IMR-90 (cell line): ENCODE results near the gene SHROOM3. TPM values are rescaled to one million over a fixed set of nuclear protein-coding genes. Genes with fewer than 3 reads are reported as not detected.

Experiments used
- ATAC-seq: fragments of 200-7000 bp; cut with Tn5 transposase; 2 replicates; pipeline ENCODE4 v1.9.1; 2020; ENCODE audit warnings: low read depth, mild to moderate bottlenecking, moderate library complexity
- BruUV-seq: library from RNA; stranded (reverse); fragments of 400-500 nt; replicated peaks from 2 replicates; lab custom pipeline; 2021; lab: Mats Ljungman, UMichigan
- CTCF ChIA-PET: fragments of 300-600 bp; formaldehyde crosslinking; extraction: SDS; loops from one replicate; lab custom pipeline; 2021; ENCODE audit warnings: antibody characterized with exemption; lab: Yijun Ruan, JAX
- POLR2A ChIA-PET: fragments of 300-600 bp; sonication (Branson Sonifier 250); formaldehyde crosslinking; loops from one replicate; lab custom pipeline; 2022; ENCODE audit warnings: antibody characterized with exemption; ENCODE audit not compliant: unreplicated experiment; lab: Charles Lee
- DNase-seq: peaks from one replicate; pipeline ENCODE4 v3.0.0; 2013
- H2AFZ ChIP-seq: replicated peaks from 2 replicates; pipeline ENCODE3; 2013; ENCODE audit warnings: low read length, mild to moderate bottlenecking; ENCODE audit not compliant: poor library complexity
- H2AK5ac ChIP-seq: 2 replicates; pipeline ENCODE4 v1.6.1; 2013; ENCODE audit warnings: low read depth, low read length, inconsistent platforms
- H2AK9ac ChIP-seq: replicated peaks from 2 replicates; pipeline ENCODE3; 2013; ENCODE audit warnings: mild to moderate bottlenecking, low read depth, low read length, moderate library complexity; ENCODE audit not compliant: poor library complexity
- H2BK120ac ChIP-seq: 2 replicates; pipeline ENCODE4 v1.6.1; 2013; ENCODE audit warnings: low read depth, low read length, inconsistent platforms
- H2BK15ac ChIP-seq: 3 replicates; pipeline ENCODE4 v1.6.1; 2013; ENCODE audit warnings: low read depth, low read length, inconsistent platforms
- H2BK20ac ChIP-seq: 2 replicates; pipeline ENCODE4 v1.6.1; 2013; ENCODE audit warnings: low read depth, mild to moderate bottlenecking, inconsistent platforms, low read length, moderate library complexity
- H2BK5ac ChIP-seq: 2 replicates; pipeline ENCODE4 v1.6.1; 2013; ENCODE audit warnings: mild to moderate bottlenecking, low read depth, low read length, inconsistent platforms; ENCODE audit not compliant: poor library complexity, severe bottlenecking
- H3K14ac ChIP-seq: replicated peaks from 2 replicates; pipeline ENCODE4 v1.6.1; 2013; ENCODE audit warnings: low read depth, low read length, inconsistent platforms
- H3K18ac ChIP-seq: 2 replicates; pipeline ENCODE4 v1.6.1; 2013; ENCODE audit warnings: low read depth, low read length, control low read depth
- H3K23ac ChIP-seq: 2 replicates; pipeline ENCODE4 v1.6.1; 2013; ENCODE audit warnings: low read depth, low read length, inconsistent platforms
- H3K27ac ChIP-seq: 2 replicates; pipeline ENCODE4 v1.5.1; 2013; ENCODE audit warnings: mild to moderate bottlenecking, control low read depth, low read length; ENCODE audit not compliant: insufficient read depth
- H3K27me3 ChIP-seq: 2 replicates; pipeline ENCODE4 v1.6.1; 2013; ENCODE audit warnings: low read length; ENCODE audit not compliant: control insufficient read depth, insufficient read depth
- H3K36me3 ChIP-seq: 2 replicates; pipeline ENCODE4 v1.6.1; 2013; ENCODE audit warnings: low read length, mixed read lengths; ENCODE audit not compliant: control insufficient read depth, insufficient read depth
- H3K4ac ChIP-seq: 2 replicates; pipeline ENCODE4 v1.6.1; 2013; ENCODE audit warnings: low read depth, low read length, inconsistent platforms
- H3K4me1 ChIP-seq: 2 replicates; pipeline ENCODE4 v1.6.1; 2013; ENCODE audit warnings: low read length, mixed read lengths; ENCODE audit not compliant: control insufficient read depth, insufficient read depth
- H3K4me2 ChIP-seq: 2 replicates; pipeline ENCODE4 v1.6.1; 2013; ENCODE audit warnings: low read depth, mild to moderate bottlenecking, control low read depth, low read length, moderate library complexity
- H3K4me3 ChIP-seq: 2 replicates; pipeline ENCODE4 v1.5.1; 2013; ENCODE audit warnings: low read depth, mild to moderate bottlenecking, control low read depth, low read length, moderate library complexity; ENCODE audit not compliant: insufficient read depth
- H3K56ac ChIP-seq: 2 replicates; pipeline ENCODE4 v1.6.1; 2013; ENCODE audit warnings: low read length, inconsistent platforms; ENCODE audit not compliant: insufficient read depth; ENCODE audit errors: extremely low read depth
- H3K79me1 ChIP-seq, 2 experiments: 2 replicates each; pipeline ENCODE4 v1.6.1; 2013; ENCODE audit warnings: low read length in 2 of 2, inconsistent platforms in 1 of 2, low read depth in 1 of 2
- H3K9ac ChIP-seq: 2 replicates; pipeline ENCODE4 v1.6.1; 2013; ENCODE audit warnings: low read depth, low read length, control low read depth
- H3K9me1 ChIP-seq: 2 replicates; pipeline ENCODE4 v1.6.1; 2013; ENCODE audit warnings: low read length, inconsistent platforms; ENCODE audit not compliant: insufficient read depth
- H3K9me3 ChIP-seq: 2 replicates; pipeline ENCODE4 v1.6.1; 2013; ENCODE audit warnings: low read length; ENCODE audit not compliant: control insufficient read depth, insufficient read depth
- H4K20me1 ChIP-seq: 2 replicates; pipeline ENCODE4 v1.6.1; 2013; ENCODE audit warnings: low read length, inconsistent platforms; ENCODE audit not compliant: insufficient read depth
- H4K5ac ChIP-seq: 2 replicates; pipeline ENCODE4 v1.6.1; 2013; ENCODE audit warnings: mild to moderate bottlenecking, low read depth, low read length, control low read depth
- H4K8ac ChIP-seq, 2 experiments: 2 replicates each; pipeline ENCODE4 v1.6.1; 2013; ENCODE audit warnings: low read depth in 2 of 2, low read length in 2 of 2, control low read depth in 1 of 2, inconsistent platforms in 1 of 2
- H4K91ac ChIP-seq: 2 replicates; pipeline ENCODE4 v1.6.1; 2013; ENCODE audit warnings: low read depth, low read length, inconsistent platforms; ENCODE audit not compliant: insufficient read depth
- CEBPB ChIP-seq: IDR thresholded peaks from 2 replicates; pipeline ENCODE4 v1.6.1; 2012; ENCODE audit warnings: low read depth, low read length, improper control_type of control experiment
- CHD1 ChIP-seq: IDR thresholded peaks from 2 replicates; pipeline ENCODE4 v1.6.1; 2012; ENCODE audit warnings: low read depth, low read length, improper control_type of control experiment
- FOS ChIP-seq: fragments of 150-350 bp; IDR thresholded peaks from 2 replicates; pipeline ENCODE4 v1.6.1; 2016; ENCODE audit warnings: low read depth, low read length
- MAFK ChIP-seq: IDR thresholded peaks from 2 replicates; pipeline ENCODE4 v1.6.1; 2012; ENCODE audit warnings: low read depth, low read length, improper control_type of control experiment
- NFE2L2 ChIP-seq: fragments of 150-350 bp; IDR thresholded peaks from 2 replicates; pipeline ENCODE4 v1.6.1; 2016; ENCODE audit warnings: low read depth, mild to moderate bottlenecking, low read length
- POLR2A ChIP-seq: IDR thresholded peaks from 2 replicates; pipeline ENCODE4 v1.6.1; 2012; ENCODE audit warnings: mild to moderate bottlenecking, low read depth, low read length
- RAD21 ChIP-seq: IDR thresholded peaks from 2 replicates; pipeline ENCODE4 v1.6.1; 2012; ENCODE audit warnings: low read length, improper control_type of control experiment
- RFX5 ChIP-seq: IDR thresholded peaks from 2 replicates; pipeline ENCODE4 v1.8.0; 2012; ENCODE audit warnings: low read depth, mild to moderate bottlenecking, low read length, moderate library complexity
- WGBS, 2 experiments: methylation state at CpG; one replicate each; pipeline versions ENCODE4 v1.1.5 to v1.1.7; 2013; ENCODE audit warnings: missing lambda C conversion rate in 2 of 2; ENCODE audit not compliant: insufficient read length in 1 of 2; ENCODE audit errors: extremely low coverage in 2 of 2; 5-methylcytosine and 5-hydroxymethylcytosine counted together
- dilution Hi-C: fragments of 300-500 bp; cut with HindIII; formaldehyde crosslinking; loops from one replicate; pipeline ENCODE4 v1.14.3; 2018; ENCODE audit warnings: low sequenced_read_pairs; ENCODE audit not compliant: unreplicated experiment
- in situ Hi-C: fragments of 300-500 bp; cut with MboI; formaldehyde crosslinking; loops from 3 replicates; pipeline ENCODE4 v1.14.3; 2019; ENCODE audit warnings: low sequenced_read_pairs, inconsistent platforms, mixed read lengths
- intact Hi-C: fragments of 100-400 bp; cut with micrococcal nuclease; formaldehyde crosslinking; loops from 2 replicates; pipeline ENCODE4 v1.10.0; 2022
- polyA plus RNA-seq, 3 experiments: library from polyadenylated mRNA; depleted of rRNA; stranded (reverse); fragments of >200 nt; gene quantifications; 2 replicates each; pipeline ENCODE4 v1.2.3, GENCODE V29; 2012; ENCODE audit warnings: low replicate concordance in 1 of 3
- total RNA-seq: library from RNA; depleted of rRNA; stranded (reverse); fragments of >200 nt; gene quantifications from 2 replicates; pipeline ENCODE4 v1.2.3, GENCODE V29; 2012
- TF ChIP-seq, protein P1 (sequence below): fragments of 150-350 bp; IDR thresholded peaks from 2 replicates; pipeline ENCODE4 v1.6.1; 2016; ENCODE audit warnings: low read depth, mild to moderate bottlenecking, low read length, moderate library complexity, borderline replicate concordance
- TF ChIP-seq, protein P2 (sequence below): fragments of 150-350 bp; IDR thresholded peaks from 2 replicates; pipeline ENCODE4 v1.6.1; 2017; ENCODE audit warnings: mild to moderate bottlenecking, antibody characterized with exemption, low read length, low read depth

The SHROOM3 gene
- total and polyA plus RNA-seq, 2 of the 4 experiments (the other 2 are of a cell fraction): 10.8 to 19.5 TPM

DNA sequence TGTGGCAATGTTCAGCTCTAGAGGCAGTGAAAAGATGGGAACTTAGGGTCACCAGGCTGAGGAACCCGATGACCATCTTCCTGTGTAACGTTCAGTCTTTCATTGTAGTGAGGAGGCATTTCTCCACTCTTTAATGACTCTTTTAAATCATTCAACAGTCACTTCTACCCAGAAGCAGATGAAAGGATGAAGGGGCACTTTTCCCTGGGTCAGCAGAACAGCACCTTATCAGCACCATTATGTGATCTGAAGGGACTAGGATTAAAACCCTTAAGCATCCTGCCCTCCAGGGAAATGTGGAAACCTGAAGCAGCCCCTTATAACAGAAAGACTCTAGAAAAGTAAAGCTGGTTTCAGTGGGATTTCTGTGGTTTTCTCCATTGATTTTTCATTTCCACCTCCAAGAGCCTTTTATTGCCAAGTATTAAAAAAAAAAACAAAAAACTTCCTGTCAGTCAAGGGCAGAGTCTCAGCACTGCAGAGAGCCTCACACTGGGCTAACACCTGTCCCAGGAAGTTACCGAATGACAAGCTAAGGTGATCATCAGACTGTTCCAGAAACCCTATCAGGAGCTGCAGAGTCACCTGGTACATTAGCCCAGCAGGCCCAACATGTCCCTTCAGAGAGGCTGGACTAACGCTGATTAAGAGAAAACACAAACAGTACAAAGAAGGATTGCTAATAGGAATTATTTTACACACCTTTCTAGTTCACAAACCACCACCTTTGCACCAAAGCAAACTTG lies 185.9 kb downstream of the SHROOM3 start:
- no TSS peak for BruUV-seq
- peak overlapping the region; percentile 88 for H2AK5ac ChIP-seq
- no peak for DNase-seq
- ATAC-seq: no peak
- H3K4me2 ChIP-seq: no peak overlapping the region
- H3K27ac ChIP-seq: no peak overlapping the region
- no peak for TF ChIP-seq MAFK
- TF ChIP-seq POLR2A: no peak
- TF ChIP-seq CEBPB: no peak
- no peak for TF ChIP-seq NFE2L2
- TF ChIP-seq, protein P1, sequence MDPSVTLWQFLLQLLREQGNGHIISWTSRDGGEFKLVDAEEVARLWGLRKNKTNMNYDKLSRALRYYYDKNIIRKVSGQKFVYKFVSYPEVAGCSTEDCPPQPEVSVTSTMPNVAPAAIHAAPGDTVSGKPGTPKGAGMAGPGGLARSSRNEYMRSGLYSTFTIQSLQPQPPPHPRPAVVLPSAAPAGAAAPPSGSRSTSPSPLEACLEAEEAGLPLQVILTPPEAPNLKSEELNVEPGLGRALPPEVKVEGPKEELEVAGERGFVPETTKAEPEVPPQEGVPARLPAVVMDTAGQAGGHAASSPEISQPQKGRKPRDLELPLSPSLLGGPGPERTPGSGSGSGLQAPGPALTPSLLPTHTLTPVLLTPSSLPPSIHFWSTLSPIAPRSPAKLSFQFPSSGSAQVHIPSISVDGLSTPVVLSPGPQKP: no peak
- no peak for TF ChIP-seq RFX5
- no peak for TF ChIP-seq CHD1
- no peak for TF ChIP-seq FOS
- TF ChIP-seq, protein P2, sequence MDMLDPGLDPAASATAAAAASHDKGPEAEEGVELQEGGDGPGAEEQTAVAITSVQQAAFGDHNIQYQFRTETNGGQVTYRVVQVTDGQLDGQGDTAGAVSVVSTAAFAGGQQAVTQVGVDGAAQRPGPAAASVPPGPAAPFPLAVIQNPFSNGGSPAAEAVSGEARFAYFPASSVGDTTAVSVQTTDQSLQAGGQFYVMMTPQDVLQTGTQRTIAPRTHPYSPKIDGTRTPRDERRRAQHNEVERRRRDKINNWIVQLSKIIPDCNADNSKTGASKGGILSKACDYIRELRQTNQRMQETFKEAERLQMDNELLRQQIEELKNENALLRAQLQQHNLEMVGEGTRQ: no peak
- no peak for TF ChIP-seq RAD21
- H3K27me3 ChIP-seq: no peaks in the 10 kb centered on the region
- peaks cover 0 to 6% of the 10 kb centered on the region in 2 experiments; a peak in 2 of 4 replicates for H3K79me1 ChIP-seq
- peak overlapping the region; percentile 87 for H4K91ac ChIP-seq
- H4K20me1 ChIP-seq: no peaks in the 10 kb centered on the region
- no peak overlapping the region for H3K4me3 ChIP-seq
- peak overlapping the region; percentile 64; the same call in 1 of the 2 replicates for H3K23ac ChIP-seq
- peak overlapping the region; percentile 47 for H2BK5ac ChIP-seq
- dilution Hi-C loops: no loop called here
- H3K4me1 ChIP-seq: peaks cover 14% of the 10 kb centered on the region
- no CpG with 5 or more reads among the region's 4 CpGs for WGBS, 2 experiments
- H2BK15ac ChIP-seq: peak overlapping the region; percentile 96; the same call in 2 of the 3 replicates
- peak overlapping the region; percentile 42 for H2AK9ac ChIP-seq
- peak overlapping the region; percentile 83 for H3K14ac ChIP-seq
- H4K5ac ChIP-seq: peak overlapping the region; percentile 60; the same call in 1 of the 2 replicates
- peak overlapping the region; percentile 76 for H2BK120ac ChIP-seq
- peaks cover 10% of the 10 kb centered on the region for H3K9me1 ChIP-seq
- H2BK20ac ChIP-seq: peak overlapping the region; percentile 86
- H3K9ac ChIP-seq: no peak overlapping the region
- intact Hi-C loops: loop anchor here (10.0 kb wide), 1 partner anchor 324 kb away; the partner anchor contains the start of gene SEPTIN11
- in situ Hi-C loops: no loop called here
- ChIA-PET POLR2A (no interaction called here), CTCF (no interaction called here)
- no peak overlapping the region; the same call in 1 of the 2 replicates for H3K56ac ChIP-seq
- no peak overlapping the region for H2AFZ ChIP-seq
- no peaks in the 10 kb centered on the region for H3K9me3 ChIP-seq
- no peaks in the 10 kb centered on the region for H3K36me3 ChIP-seq
- H3K18ac ChIP-seq: peak overlapping the region; percentile 55; the same call in 1 of the 2 replicates
- peak overlapping the region in 1 of 2 experiments; percentile 56; a peak in 2 of 4 replicates for H4K8ac ChIP-seq
- H3K4ac ChIP-seq: peak overlapping the region; percentile 80
